ENCODE measurements around the gene CT45A9. TPM values are rescaled to one million over a fixed set of nuclear protein-coding genes. Genes with fewer than 3 reads are reported as not detected.

The CT45A9 gene
- total RNA-seq, 1 experiment from 2014 or later = not detected

Other genes starting within 250 kb of the CT45A9 start
- gene CT45A1, start 158.2 kb downstream of the CT45A9 start, total RNA-seq (2022) = not detected in 2 replicates
- gene CT45A3, start 103.6 kb downstream of the CT45A9 start, total RNA-seq (2022) = not detected in 2 replicates
- gene CT45A5, start 86.3 kb downstream of the CT45A9 start, total RNA-seq (2022) = not detected in 2 replicates
- gene CT45A6, start 69.0 kb downstream of the CT45A9 start, total RNA-seq (2022) = not detected in 2 replicates
- gene CT45A2, start 51.8 kb downstream of the CT45A9 start, total RNA-seq (2022) = not detected in 2 replicates
- not detected in 2 replicates for gene CT45A7, start 34.5 kb downstream of the CT45A9 start, total RNA-seq (2022)
- not detected in 2 replicates for gene CT45A8, start 17.3 kb downstream of the CT45A9 start, total RNA-seq (2022)
- not detected in 2 replicates for gene CT45A10, start 21.6 kb upstream of the CT45A9 start, total RNA-seq (2022)
- not detected in 2 replicates for gene SAGE1, start 21.9 kb upstream of the CT45A9 start, total RNA-seq (2022)
- gene MMGT1, start 102.2 kb upstream of the CT45A9 start, total RNA-seq (2022) = 33.0 and 37.1 TPM in 2 replicates
- gene SLC9A6, start 113.6 kb upstream of the CT45A9 start, total RNA-seq (2022) = 19.7 and 21.7 TPM in 2 replicates

All from Calu3 (cell line).